Eye (tissue), 1 donor: ENCODE measurements around the gene CCL4.
"Not testable (repeated sequence)": the region's sequence is repeated elsewhere in the genome, so short reads cannot be mapped to it uniquely, and the experiment has no call there.

Source experiments
- DNase-seq: peaks from one replicate; pipeline ENCODE4 v3.0.0-alpha.2; 2015

CCL4 gene

GRCh38 chr17:36088670-36089338, 14.8 kb upstream of the CCL4 start:
- no peak for DNase-seq

DNA sequence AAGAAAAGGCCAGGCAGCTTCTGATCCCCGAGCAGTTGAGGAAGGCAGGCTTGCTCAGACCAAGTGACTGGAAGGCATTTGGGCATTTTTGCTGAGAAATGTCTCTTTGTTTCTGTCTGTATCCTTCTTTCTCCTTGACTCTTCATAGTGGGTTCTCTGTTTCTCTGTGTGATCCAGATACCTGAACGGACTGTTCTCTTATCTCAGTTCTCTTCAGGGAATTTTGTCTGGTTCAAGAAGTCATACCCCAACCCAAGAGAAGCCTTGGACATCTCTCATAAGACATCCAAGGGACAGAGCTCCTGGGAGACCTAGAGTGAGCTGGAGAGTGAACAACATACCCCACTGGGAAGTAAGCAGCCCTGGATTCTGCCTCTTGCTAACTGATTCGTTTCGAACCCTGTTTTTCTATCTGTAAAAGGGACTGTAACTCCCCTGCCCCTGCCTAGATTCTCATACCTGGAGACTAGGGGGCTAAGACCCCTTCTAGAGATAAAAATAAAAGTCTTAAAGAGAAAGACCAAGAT, 14.2 kb upstream of the CCL4 start:
- no peak for DNase-seq

- DNase-seq = no peak
These were observed 13.5 kb upstream of the CCL4 start, which contains the start of gene CCL3 for GRCh38 chr17:36089888-36090836. Gene CCL3, minus strand, starts transcription at chr17:36090143. Its CDS starts 85 bp downstream, at chr17:36090058.

- no peak for DNase-seq
These were observed 11.4 kb upstream of the CCL4 start for GRCh38 chr17:36092230-36092629.

DNA sequence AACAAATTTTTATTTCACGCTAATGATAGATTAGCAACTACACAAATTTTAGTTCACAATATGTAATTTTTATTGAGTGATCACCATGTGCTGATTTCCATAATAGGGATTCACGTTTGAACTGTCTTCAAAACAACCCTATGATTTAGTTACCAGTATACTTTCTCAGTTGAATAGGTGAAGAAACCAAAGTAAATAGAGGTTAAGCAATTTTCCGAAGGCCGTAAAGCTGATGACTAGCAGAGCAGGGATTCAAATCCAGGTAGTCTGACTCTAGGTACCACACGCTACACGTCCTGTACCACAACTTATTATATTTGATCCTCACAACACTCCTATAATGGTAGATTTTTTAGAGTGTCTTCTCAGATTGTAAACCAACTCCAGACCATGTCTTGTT, 10.9 kb upstream of the CCL4 start:
- DNase-seq = not testable (repeated sequence)

DNA sequence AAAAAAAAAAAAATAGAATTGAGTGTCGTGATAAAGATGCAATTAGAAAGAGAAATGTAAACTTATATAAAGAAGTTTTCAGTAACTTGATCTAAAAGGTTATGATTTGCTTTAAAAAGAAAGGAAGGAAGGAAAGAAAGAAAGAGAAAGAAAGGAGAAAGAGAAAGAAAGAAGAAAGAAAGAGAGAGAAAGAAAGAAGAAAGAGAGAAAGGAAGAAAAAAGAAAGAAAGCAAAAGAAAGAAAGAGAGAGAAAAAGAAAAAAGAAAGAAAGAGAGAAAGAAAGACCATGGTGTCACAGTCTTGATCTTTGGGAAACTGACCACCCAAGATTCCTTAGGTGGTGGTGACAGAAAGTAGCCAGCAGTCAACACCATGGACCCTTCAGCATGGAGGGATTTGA, 9.4 kb upstream of the CCL4 start:
- no peak for DNase-seq

- DNase-seq = no peak
These were observed 8.9 kb upstream of the CCL4 start for GRCh38 chr17:36094746-36095145.

DNA sequence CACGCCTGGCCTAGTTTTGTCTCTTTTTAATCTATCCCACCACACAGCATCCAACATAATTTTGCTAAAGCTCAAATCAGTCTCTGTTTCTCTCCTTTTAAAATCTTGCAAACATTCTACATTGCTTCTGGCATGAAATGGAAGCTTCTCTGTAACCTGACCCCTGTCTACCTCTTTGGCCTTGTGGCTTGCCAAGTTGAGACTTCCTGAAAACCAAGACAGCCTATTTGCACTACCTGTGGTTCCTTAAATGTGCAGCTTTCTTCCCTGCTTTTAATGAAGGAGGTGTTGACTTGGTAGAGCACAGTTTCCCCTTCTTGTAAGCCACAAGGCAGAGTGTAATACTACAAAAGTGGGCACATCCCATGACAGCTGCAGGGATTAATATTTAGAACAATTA, 7.6 kb upstream of the CCL4 start:
- DNase-seq = no peak

- not testable (repeated sequence) for DNase-seq
These were observed 4.6 kb upstream of the CCL4 start for GRCh38 chr17:36099004-36099403.

DNA sequence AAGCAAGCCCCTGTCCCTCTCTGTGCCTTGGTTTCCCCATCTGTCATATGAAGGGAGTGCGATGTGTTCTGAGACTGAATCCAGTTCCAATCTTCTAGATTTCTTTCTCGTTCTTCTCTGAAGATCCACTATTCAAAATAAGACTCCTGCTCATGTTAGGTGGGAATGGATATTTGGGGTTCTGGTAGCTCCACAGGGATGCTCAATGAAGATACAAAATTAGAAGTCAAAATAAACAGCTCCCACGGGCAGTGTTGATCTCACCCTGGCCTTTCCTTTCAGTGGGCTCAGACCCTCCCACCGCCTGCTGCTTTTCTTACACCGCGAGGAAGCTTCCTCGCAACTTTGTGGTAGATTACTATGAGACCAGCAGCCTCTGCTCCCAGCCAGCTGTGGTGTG, 619 bp downstream of the CCL4 start:
- DNase-seq = not testable (repeated sequence)

- DNase-seq = no peak
These were observed 1.1 kb downstream of the CCL4 start for GRCh38 chr17:36104701-36105181.

DNA sequence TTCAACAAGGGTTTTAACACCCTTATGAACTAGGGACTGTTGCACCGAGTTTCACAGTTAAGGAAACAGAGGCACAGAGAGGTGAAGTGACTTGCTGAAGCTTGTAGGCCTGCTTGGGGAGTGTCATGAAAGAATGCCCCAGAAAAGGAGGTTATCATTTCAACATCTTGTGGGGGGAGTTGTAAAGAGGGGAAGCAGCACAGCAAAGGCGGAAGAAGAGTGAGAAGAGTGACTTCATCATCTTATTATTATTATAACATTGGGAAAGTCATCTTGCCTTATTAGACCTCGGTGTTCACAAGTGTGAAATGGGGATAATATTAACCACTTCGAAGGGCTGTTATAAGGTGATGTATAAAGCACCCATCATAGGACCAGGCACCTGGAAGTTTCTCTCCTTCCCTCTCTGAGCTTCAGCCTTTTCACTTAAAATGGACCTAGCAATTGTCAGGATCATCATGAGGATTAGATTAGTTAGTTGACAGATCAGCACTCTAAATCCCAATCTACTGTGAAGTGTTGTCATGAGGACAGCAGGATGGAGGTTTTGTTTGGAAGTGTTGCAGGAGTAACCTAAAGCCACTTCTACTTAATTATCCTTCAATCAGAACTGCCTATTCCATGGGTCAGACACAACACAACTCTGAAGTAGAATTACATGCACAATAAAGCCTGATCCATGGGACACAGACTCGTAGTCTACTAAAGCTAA, 2.3 kb downstream of the CCL4 start:
- no peak for DNase-seq

DNA sequence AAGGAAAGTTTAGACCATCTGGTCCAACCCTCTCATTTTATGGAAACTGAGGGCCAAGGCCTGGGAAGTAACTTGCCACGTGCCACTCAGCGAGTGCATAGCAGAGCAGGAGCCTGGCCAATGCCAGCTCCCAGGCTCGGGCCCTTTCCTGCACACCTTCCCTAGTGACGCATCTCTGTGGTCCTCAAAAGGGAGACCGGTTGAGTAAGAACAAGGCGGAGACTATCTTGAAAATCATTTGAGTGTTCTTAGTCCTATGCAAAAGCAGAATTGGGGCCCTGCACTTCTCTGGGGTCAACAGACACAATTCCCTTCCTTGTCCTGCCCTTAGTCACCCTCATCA, 2.8 kb downstream of the CCL4 start:
- DNase-seq = no peak

DNA sequence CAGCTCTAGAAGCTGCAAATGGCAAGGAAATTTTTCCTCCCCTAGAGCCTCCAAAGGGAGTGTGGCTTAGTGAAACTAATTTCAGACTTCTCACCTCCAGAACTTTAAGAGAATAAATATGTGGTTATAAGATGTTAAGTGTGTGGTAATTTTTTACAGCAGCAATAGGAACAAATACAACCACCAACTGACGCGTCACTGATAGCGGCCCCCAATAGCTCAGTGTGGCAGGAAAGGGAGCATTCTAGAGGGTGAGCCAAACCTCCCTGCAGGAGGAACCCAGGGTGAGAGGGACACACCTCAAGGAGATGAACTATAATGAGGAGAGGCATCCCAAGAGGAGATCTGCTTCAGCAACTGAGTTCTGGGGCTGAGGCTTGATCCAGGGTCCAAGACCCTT, 4.0 kb downstream of the CCL4 start:
- no peak for DNase-seq

DNA sequence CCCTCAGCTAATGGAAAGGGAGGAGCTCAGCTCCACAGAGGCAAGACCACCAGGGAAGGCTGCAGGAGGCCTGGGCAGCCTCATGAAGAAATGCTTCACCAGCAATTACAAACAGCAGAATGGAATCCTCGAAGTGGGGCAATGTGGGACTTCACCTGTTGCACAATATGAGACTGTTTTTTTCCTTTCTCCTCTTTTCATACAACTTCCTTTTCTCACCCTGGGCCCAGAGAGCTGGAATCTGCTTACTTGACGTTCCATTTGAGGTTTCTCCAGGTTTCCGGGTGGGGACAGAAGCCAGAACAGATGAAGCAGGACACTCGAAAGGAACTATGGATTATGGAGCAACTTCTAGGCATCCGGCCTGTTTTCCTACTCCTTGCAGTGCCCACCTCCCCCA, 4.6 kb downstream of the CCL4 start:
- not testable (repeated sequence) for DNase-seq

DNA sequence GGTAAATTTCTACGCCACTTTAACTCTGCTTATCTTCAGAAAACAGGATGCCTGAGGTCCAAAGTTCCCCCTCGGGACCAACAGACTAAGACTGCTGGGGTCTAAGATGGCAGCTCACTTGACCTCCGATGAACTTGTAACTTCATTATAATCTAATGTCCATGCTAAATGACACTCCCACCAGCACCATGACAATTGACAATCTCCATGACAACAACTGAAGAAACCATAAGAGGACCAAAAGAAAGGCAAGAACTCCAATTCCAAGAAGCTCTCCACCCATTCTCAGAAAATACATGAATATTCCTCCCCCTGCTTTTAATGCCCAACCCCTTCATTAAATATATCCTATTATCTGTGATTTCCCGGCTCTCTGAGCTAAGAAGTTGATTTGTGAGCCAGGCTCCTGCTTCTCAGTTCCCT, 7.5 kb downstream of the CCL4 start:
- DNase-seq = no peak

DNA sequence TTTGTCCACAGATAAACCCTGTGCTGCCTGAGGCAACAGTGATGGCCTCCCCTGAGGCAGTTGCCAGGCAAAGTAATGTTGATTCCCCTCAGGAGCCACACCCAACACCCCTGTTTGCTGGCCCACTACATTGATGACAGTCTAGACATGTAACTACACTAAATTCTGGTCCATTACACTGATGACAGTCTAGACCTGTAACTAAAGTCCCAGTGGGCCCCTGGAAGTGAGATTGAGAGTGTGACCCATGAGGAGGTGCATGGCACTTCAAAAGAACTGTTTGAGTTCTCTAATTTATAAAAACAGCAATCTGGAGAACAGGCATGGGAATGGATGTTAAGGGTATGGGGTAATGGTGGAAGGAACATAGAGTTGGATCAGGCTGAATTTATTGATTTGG, 8.9 kb downstream of the CCL4 start:
- no peak for DNase-seq

DNA sequence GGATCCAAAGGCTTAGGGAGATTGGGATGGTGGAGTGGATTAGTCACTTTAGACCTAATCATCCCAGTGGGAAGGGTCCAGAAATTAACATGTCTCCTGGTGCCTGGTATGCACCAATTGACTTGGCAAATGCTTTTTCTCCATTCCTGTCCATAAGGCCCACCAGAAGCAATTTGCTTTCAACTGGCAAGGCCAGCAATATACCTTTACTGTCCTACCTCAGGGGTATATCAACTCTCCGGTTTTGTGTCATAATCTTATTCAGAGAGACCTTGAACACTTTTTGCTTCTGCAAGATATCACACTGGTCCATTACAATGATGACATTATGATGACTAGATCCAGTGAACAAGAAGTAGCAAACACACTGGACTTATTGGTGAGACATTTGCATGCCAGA, 9.5 kb downstream of the CCL4 start:
- DNase-seq = not testable (repeated sequence)

DNA sequence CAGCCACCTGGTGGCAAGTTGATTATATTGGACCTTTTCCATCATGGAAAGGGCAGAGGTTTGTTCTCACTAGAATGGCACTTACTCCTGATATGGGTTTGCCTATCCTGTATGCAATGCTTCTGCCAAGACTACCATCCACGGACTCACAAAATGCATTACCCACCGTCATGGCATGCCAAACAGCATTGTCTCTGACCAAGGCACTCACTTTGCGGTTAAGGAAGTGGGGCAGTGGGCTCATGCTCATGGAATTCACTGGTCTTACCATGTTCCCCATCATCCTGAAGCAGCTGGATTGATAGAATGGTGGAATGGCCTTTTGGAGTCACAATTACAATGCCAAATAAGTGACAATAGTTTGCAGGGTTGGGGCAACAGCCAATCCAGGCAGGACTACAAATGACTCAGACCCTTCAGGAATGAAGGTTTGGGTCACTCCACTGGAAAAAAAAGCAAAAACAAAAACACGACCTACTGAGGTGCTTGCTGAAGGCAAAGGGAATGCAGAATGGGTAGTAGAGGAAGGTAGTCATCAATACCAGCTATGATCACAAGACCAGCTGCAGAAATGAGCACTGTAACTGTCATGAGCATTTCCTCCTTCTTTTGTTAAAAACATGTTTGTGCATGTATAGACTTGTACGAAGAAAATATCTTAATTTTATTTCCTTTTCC, 11.5 kb downstream of the CCL4 start:
- not testable (repeated sequence) for DNase-seq

DNA sequence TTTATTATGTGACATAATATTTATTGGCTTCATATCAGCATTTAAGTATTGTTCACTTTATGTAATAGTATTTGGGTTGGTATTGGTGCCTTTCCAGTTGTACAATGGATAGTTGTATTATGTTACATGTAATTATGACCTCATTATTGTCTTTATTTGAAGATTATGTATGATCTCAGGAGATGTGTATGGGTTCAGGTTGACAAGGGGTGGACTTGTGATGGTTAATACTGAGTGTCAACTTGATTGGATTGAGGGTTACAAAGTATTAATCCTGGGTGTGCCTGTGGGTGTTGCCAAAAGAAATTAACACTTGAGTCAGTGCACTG, 12.0 kb downstream of the CCL4 start:
- DNase-seq = not testable (repeated sequence)

DNA sequence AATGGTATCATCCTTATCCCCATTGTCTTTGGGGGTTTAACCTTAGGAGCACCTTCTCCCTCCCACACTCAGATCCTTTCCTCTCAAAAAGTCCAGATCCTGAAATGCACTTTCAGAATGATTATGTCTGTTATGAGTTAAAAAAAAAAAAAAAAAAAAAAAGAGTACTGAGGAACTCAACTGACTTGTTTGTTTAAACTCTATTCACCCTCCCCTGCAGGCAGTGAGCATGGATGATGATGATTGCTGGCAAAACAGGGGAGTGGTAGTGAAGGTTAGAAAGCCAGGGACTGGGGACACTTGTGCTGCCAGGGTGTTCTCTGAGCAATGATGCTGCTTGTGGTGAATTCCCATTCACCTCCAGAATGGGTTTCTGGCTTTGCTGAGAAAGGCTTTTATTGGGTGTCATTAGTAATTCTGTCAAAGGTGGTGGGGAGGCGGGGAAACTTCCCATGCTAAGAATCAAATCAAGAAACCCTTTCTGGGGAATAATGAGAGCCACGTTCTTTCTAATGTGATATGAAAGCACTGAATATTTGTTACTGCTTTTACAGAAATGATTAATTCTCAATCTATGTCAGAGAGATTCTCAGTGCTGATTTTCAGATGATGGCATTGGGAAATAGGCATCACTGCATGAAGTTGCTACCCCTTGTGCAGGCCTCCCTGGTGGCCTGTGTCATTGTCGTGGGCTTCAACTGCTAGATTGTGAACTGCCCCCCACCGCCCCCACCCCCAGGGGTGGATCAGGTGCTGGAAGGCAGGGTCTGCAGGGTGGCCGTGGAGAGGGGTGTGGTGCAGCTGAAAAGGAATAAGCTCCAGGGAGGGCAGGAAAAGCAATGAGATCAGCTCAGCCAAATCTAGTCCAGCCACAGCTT, 14.1 kb downstream of the CCL4 start:
- DNase-seq = peak; percentile 9
